Osteoblast (primary cell): ENCODE data around the gene CCDC24. TPM values are rescaled to one million over a fixed set of nuclear protein-coding genes. Genes with fewer than 3 reads are reported as not detected.

ENCODE experiments used
- DNase-seq: peaks from one replicate; pipeline ENCODE4 v3.0.0; 2011; ENCODE audit warnings: low spot score, mixed read lengths; ENCODE audit not compliant: insufficient read length; ENCODE audit errors: missing footprints
- H2AFZ ChIP-seq: 2 replicates; pipeline ENCODE4 v1.6.0; 2011; ENCODE audit warnings: mild to moderate bottlenecking, low read length
- H3K27ac ChIP-seq: 2 replicates; pipeline ENCODE4 v1.5.1; 2011; ENCODE audit warnings: mild to moderate bottlenecking, low read depth, low read length, moderate library complexity
- H3K27me3 ChIP-seq: 2 replicates; pipeline ENCODE4 v1.6.0; 2012; ENCODE audit warnings: mild to moderate bottlenecking, control low read depth, inconsistent platforms, low read length, moderate library complexity; ENCODE audit not compliant: insufficient read depth
- H3K36me3 ChIP-seq: 2 replicates; pipeline ENCODE4 v1.5.1; 2011; ENCODE audit warnings: mild to moderate bottlenecking, low read length, control low read depth, moderate library complexity; ENCODE audit not compliant: insufficient read depth
- H3K4me1 ChIP-seq: 2 replicates; pipeline ENCODE4 v1.5.1; 2011; ENCODE audit warnings: mild to moderate bottlenecking, low read length, control low read depth, moderate library complexity; ENCODE audit not compliant: insufficient read depth
- H3K4me2 ChIP-seq: 2 replicates; pipeline ENCODE4 v1.6.0; 2011; ENCODE audit warnings: mild to moderate bottlenecking, low read length; ENCODE audit not compliant: insufficient read depth
- H3K4me3 ChIP-seq: fragments of 200-600 bp; sonication (generic); 3 replicates; pipeline ENCODE4 v1.5.1; 2012; ENCODE audit warnings: mild to moderate bottlenecking, low read length, inconsistent platforms; ENCODE audit not compliant: insufficient read depth
- H3K79me2 ChIP-seq: 2 replicates; pipeline ENCODE4 v1.6.0; 2012; ENCODE audit warnings: mild to moderate bottlenecking, low read length, control low read depth, inconsistent platforms; ENCODE audit not compliant: insufficient read depth
- H3K9me3 ChIP-seq: 2 replicates; pipeline ENCODE4 v1.5.1; 2011; ENCODE audit warnings: low read depth, low read length, control low read depth
- H4K20me1 ChIP-seq: 2 replicates; pipeline ENCODE4 v1.6.0; 2012; ENCODE audit warnings: mild to moderate bottlenecking, low read length, control low read depth; ENCODE audit not compliant: insufficient read depth
- total RNA-seq: library from RNA; depleted of rRNA; stranded (reverse); fragments of >200 nt; gene quantifications from 2 replicates; pipeline ENCODE4 v1.2.3, GENCODE V29; 2012
- TF ChIP-seq, protein P1 (sequence below): IDR thresholded peaks from 2 replicates; pipeline ENCODE4 v1.5.1; 2011; ENCODE audit warnings: mild to moderate bottlenecking, low read depth, low read length, moderate library complexity; ENCODE audit errors: extremely low read depth

The CCDC24 gene
- total RNA-seq, 1 donor = 2.9 TPM

DNA sequence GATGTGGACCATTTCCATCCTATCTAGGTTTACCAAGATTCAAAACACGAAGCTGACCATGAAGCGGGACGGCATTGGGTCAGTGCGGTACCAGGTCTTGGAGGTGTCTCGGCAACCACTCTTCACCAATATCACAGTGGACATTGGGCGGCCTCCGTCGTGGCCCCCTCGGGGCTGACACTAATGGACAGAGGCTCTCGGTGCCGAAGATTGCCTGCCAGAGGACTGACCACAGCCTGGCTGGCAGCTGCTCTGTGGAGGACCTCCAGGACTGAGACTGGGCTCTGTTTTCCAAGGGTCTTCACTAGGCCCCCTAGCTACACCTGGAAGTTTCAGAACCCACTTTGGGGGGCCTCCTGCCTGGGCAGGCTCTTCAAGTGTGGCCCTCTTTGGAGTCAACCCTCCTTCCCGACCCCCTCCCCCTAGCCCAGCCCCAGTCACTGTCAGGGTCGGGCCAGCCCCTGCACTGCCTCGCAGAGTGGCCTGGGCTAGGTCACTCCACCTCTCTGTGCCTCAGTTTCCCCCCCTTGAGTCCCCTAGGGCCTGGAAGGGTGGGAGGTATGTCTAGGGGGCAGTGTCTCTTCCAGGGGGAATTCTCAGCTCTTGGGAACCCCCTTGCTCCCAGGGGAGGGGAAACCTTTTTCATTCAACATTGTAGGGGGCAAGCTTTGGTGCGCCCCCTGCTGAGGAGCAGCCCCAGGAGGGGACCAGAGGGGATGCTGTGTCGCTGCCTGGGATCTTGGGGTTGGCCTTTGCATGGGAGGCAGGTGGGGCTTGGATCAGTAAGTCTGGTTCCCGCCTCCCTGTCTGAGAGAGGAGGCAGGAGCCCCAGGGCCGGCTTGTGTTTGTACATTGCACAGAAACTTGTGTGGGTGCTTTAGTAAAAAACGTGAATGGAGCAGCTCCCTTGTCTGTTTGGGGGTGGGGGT is 864 bp upstream of the CCDC24 start:
- H3K79me2 ChIP-seq = no peaks in the 10 kb centered on the region
- peaks cover 16% of the 10 kb centered on the region for H3K4me1 ChIP-seq
- H3K27me3 ChIP-seq = no peaks in the 10 kb centered on the region
- peaks cover 10% of the 10 kb centered on the region for H3K36me3 ChIP-seq
- H3K4me2 ChIP-seq = peak overlapping the region; percentile 89
- H2AFZ ChIP-seq = peak overlapping the region; percentile 71
- TF ChIP-seq, protein P1, sequence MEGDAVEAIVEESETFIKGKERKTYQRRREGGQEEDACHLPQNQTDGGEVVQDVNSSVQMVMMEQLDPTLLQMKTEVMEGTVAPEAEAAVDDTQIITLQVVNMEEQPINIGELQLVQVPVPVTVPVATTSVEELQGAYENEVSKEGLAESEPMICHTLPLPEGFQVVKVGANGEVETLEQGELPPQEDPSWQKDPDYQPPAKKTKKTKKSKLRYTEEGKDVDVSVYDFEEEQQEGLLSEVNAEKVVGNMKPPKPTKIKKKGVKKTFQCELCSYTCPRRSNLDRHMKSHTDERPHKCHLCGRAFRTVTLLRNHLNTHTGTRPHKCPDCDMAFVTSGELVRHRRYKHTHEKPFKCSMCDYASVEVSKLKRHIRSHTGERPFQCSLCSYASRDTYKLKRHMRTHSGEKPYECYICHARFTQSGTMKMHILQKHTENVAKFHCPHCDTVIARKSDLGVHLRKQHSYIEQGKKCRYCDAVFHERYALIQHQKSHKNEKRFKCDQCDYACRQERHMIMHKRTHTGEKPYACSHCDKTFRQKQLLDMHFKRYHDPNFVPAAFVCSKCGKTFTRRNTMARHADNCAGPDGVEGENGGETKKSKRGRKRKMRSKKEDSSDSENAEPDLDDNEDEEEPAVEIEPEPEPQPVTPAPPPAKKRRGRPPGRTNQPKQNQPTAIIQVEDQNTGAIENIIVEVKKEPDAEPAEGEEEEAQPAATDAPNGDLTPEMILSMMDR = no peak
- peak overlapping the region; percentile 80 for H3K27ac ChIP-seq
- no peak for DNase-seq
- no peaks in the 10 kb centered on the region for H3K9me3 ChIP-seq
- no peaks in the 10 kb centered on the region for H4K20me1 ChIP-seq
- H3K4me3 ChIP-seq = peak overlapping the region; percentile 82

DNA sequence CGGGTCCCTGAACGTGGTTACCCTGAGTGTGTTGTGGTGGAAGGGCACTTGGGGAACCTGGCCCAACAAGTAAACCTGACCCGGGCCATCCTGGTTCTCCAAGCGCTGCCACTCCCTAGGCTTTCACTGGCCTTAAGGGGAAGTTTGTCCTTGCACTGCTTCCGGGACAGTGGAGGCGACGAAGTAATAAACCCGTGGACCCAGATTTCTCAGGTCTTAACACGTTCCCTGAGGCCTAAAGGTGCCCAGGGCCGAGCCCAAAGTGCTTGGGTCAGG is 261 bp upstream of the CCDC24 start:
- peak overlapping the region; percentile 71 for H2AFZ ChIP-seq
- H3K4me2 ChIP-seq = peak overlapping the region; percentile 89
- no peaks in the 10 kb centered on the region for H4K20me1 ChIP-seq
- H3K79me2 ChIP-seq = no peaks in the 10 kb centered on the region
- H3K27ac ChIP-seq = peak overlapping the region; percentile 80
- no peaks in the 10 kb centered on the region for H3K27me3 ChIP-seq
- DNase-seq = no peak
- peaks cover 16% of the 10 kb centered on the region for H3K4me1 ChIP-seq
- H3K36me3 ChIP-seq = peaks cover 5% of the 10 kb centered on the region
- TF ChIP-seq, protein P1 = no peak
- peak overlapping the region; percentile 82 for H3K4me3 ChIP-seq
- H3K9me3 ChIP-seq = no peaks in the 10 kb centered on the region

DNA sequence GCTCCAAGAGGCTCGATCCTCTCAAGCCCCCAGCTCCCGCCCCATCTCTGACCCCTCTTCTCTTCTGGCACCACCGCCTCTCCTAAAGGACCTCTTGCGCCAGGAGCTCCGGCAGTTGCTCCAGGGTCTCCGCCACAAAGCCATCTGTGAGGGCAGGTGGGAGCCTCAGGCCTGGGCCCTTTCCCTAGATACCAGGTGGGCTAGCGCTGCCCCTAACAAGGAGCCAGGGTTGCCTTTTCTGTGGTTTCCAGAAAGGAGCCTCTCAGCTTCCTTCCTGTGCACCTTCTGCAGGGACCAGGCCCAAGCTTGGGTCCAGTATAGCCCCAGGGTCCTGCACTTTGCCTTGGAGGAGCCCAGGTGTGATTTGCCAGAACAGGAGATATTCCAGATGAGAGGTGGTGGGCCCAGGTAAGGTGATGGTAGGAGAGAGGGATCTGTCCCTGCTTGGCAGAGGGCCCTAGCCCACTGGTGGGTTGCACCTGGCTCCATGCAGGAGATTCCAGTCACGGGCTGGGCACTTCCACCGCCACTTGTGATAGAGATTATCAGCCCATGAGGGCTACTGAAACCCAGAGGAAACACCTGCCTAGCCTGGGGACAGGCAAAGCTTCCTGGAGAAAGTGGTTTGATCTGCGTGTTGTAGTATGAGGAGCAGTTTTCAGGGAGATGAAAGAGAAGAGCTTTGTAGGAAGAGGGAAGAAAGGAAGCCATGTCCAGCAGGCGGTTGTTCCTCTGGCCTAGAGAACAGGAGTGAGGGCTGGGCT is 1.0 kb downstream of the CCDC24 start:
- Histone ChIP-seq H3K27ac (no peak overlapping the region), H3K9me3 (no peaks in the 10 kb centered on the region), H3K36me3 (no peaks in the 10 kb centered on the region), H3K4me1 (peaks cover 11% of the 10 kb centered on the region), H3K27me3 (no peaks in the 10 kb centered on the region), H3K4me2 (peak overlapping the region; percentile 89), H3K79me2 (no peaks in the 10 kb centered on the region), H2AFZ (peak overlapping the region; percentile 29), H4K20me1 (no peaks in the 10 kb centered on the region), H3K4me3 (peak overlapping the region; percentile 82)
- TF ChIP-seq, protein P1 = no peak
- DNase-seq = no peak
